Endothelial cell of hepatic sinusoid (primary cell): ENCODE results near the gene SULT1C3.

ENCODE experiments used
- in situ Hi-C: cut with HindIII; loops from 2 replicates; pipeline ENCODE4 v1.10.0; 2017; ENCODE audit warnings: low sequenced_read_pairs

Gene SULT1C3

DNA sequence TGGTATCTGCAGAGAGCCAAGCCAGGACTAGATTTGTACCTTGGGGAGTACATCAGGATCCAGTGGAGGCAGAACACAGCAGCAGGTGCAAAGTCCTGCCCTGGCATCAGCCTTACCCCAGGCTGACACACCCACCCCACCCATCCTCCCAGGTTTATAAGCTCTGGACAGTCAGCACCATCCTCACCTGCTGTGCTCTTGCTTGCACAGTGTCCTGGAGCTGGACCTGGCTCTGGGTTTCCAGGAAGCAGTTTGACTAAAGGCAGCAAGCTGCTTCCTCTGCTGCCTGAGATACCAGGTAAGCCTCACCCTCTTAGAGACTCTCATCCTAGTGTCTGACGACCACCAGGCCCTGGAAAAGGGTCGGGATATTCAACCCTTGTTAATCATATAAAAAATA lies at the start of gene SULT1C3:
Gene SULT1C3 (plus strand): TSS at position 183 of the 400 bp plus-strand sequence. CDS start 7,227 bp downstream, outside the sequence.
- in situ Hi-C loops = no loop called here

GRCh38 chr2:108193251-108193650 lies 46.5 kb upstream of the SULT1C3 start:
- in situ Hi-C loops = no loop called here

DNA sequence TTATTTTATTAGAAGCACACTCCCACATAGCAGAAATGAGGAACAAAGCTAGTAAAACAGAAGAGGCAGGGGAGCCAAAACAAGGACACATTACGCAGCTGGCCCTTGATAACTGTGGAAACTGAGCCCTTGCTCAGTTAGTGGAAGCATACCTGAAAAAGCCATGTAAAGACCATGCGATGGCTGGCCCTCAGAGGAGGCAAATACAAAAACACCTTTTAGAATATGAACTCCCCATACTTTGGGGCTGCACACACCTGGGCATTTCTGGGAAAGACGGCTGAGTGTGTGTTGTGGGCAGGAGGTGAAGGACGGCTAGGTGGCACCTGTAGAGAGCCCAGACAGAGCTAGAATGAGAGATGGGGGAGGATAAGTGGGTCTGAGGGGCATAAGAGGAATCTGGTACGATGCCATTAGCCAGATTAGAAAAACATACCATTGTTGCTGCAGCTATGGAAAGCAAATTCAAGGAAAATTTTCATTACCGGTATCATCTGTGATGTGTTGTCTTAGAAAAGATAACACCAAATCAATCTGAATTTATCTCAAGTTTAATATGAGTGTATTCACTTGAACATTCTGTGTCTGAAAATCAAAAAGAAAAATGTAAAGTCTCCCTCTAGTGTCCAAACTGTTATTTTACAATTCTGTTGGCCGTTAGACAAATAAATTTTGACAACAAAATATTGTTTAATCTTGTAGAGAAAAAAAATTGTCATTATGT lies 45.2 kb upstream of the SULT1C3 start:
- in situ Hi-C loops = no loop called here

GRCh38 chr2:108195133-108195439 lies 44.7 kb upstream of the SULT1C3 start:
- in situ Hi-C loops = no loop called here

GRCh38 chr2:108199726-108200125 lies 40.0 kb upstream of the SULT1C3 start:
- in situ Hi-C loops = no loop called here

GRCh38 chr2:108200569-108200968 lies 39.2 kb upstream of the SULT1C3 start:
- in situ Hi-C loops = no loop called here

GRCh38 chr2:108212671-108213070 lies 27.1 kb upstream of the SULT1C3 start:
- in situ Hi-C loops = no loop called here

DNA sequence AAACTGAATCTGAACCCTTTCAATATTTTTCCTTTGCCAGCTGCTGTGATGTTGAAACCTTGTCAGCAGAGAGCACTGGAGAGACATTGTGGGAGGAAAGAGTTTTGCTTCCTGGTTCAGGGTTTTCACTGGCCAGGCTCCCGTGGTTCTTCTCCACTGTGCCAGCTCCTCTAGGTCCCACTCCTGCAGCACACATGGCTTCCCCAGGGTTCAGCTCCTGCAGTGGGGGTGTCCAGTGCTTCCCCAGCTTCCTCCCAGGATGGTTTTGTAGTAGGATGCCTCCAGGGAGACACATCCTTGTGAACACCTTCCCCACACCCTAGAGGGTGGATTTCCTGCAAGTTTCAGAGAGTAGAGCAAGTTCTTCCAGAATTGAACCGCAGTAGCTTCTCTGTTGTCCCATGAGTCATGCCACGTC lies 24.0 kb upstream of the SULT1C3 start:
- in situ Hi-C loops = no loop called here

DNA sequence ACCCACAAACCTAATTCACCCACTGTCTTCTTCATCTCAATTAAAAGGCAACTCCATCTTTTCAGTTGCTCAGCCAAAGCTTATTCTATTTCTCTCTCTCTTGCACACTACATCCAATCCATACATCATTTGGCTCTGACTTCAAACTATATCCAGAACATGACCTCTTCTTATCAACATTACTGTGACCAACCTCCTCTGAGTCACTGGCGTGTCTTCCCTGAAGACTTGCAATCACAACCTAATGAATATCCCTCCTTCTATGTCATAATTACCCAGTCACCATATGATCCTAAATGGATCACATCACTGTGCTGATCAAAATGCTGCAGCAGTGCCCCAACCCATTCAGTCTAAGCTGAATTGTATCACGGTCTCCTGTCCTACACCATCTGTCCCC lies 22.6 kb upstream of the SULT1C3 start:
- in situ Hi-C loops = no loop called here

DNA sequence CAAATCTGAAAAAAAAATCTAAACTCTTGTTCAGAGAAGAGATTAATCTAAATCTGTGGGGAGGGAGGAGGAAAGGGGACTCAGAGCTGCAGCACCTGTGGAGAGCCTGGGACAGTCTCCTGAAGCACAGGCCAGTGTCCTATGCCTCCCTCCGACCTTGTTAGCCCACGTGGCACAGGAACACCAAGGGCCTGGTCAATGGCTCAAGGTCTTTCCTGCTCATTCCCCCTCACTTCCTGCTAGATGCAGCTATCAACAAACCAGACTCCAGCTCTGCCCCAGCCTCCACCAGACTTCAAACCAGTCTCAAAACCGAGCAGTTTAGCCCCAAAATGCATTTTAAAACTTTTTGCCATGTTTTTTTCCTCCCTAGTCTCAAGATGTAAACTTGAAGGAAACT lies 20.1 kb upstream of the SULT1C3 start:
- in situ Hi-C loops = no loop called here

- in situ Hi-C loops = no loop called here
Observed at GRCh38 chr2:108220191-108220590, 19.6 kb upstream of the SULT1C3 start.

- in situ Hi-C loops = no loop called here
Observed at GRCh38 chr2:108220942-108221541, 18.7 kb upstream of the SULT1C3 start.

DNA sequence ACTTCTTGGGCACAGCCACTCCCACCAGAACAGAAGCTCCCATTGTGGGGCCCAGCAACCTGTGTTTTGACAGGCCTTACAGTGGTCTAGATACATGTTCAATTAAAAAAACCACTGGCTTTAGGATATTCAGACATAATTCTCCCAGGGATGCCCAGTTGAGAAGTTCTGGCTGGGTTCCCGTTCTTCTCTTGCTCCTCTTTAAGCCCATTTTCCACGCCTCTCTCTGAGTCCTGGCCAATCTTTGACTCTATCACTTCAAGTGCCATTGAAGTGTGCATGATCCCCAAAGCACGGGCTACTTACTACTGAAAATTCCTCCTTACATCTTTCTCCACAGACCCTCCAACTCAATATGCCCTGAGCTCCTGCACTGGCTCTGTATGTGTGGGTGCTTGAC lies 17.5 kb upstream of the SULT1C3 start:
- in situ Hi-C loops = no loop called here

DNA sequence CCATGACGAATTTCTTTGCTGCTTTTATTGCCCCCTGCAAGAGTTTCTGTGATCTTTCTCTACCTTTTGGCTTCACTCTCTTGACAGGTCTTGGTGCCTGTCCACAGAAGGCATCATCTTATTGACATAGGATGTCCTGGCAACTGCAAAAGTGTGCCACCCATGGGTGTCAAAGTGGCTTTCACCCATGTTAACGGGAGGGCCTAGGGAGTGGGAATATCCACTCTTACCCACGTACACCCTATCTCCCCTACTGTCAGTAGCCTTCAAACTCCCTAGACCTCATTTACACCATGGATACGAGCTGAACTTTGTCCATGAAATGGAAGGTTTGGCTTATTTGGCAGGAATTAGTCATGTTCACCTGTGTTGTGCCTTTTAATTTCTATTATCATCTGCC lies 16.2 kb upstream of the SULT1C3 start:
- in situ Hi-C loops = no loop called here

DNA sequence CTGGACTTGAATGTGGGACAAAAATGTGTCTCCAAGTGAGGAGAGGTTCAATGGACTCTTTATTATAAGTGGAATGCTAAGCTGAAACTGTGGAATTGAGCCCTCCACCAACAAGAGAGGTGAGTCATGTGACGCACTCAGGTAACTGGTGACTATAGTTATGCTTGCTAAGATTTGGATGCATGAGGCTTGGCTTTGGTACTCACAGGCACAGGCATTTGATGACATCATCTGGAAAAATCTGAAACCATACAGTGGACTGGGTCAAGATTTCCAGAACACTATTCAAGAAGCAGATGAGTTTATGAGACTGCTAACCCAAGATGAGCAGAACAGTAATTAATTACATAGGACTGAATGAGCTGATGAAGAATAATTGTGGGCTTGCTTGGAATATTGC lies 15.7 kb upstream of the SULT1C3 start:
- in situ Hi-C loops = no loop called here

DNA sequence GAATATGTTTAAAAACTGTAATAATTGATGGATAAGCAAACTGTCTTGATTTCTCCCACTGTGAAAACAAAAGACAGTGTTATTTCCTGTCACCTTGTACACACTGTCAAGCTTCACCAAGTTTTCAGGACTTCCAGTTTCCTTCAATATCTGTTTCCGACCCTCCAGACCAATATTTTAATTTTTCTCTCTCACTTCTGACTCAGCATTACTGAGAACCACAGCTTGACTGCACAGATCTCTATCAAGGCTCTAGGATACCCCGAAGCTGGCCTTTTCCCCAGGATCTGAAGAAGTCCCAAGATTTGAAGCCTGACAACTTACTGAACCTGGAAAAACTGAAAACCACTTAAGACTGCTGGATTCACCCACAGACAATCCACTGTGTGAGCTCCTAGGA lies 13.2 kb upstream of the SULT1C3 start:
- in situ Hi-C loops = no loop called here

DNA sequence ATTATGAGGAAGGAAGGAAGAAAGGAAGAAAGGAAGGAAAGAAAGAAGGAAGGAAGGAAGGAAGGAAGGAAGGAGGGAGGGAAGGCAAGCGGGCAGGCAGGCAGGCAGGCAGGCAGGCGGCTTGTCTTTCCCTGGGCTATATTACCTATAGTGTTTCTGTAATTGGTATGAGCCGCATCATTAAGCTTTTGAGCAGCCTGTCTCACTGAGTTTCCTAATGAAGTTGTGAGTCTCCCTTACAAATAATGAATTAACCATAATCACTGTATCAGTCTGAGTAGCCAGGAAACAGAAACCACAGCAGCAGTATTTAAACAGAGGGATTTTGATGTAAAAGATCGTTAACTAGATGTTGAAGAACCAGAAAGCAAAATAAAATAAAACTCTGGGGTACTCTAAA lies 11.8 kb upstream of the SULT1C3 start:
- in situ Hi-C loops = no loop called here

DNA sequence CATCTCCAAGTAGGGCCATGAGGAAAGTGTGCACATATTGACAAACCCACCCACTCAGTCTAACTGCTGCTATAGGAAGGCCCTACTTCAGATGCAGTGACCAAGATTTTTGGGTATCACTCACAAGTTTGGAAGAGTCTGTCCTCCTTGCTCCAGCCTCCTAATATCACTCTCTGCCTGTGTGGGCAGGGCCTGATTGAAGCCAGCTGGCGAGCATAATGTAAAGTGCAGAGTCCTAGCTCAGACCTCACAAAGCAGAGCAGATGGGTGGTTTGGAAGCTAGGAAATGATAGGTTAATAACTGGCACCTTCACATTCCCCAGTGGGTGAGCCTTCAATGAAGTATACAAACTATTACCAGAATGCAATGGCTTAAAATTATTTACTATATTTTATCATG lies 11.2 kb upstream of the SULT1C3 start:
- in situ Hi-C loops = no loop called here

GRCh38 chr2:108229875-108230274 lies 9.9 kb upstream of the SULT1C3 start:
- in situ Hi-C loops = no loop called here

GRCh38 chr2:108235577-108235976 lies 4.2 kb upstream of the SULT1C3 start:
- in situ Hi-C loops = no loop called here

DNA sequence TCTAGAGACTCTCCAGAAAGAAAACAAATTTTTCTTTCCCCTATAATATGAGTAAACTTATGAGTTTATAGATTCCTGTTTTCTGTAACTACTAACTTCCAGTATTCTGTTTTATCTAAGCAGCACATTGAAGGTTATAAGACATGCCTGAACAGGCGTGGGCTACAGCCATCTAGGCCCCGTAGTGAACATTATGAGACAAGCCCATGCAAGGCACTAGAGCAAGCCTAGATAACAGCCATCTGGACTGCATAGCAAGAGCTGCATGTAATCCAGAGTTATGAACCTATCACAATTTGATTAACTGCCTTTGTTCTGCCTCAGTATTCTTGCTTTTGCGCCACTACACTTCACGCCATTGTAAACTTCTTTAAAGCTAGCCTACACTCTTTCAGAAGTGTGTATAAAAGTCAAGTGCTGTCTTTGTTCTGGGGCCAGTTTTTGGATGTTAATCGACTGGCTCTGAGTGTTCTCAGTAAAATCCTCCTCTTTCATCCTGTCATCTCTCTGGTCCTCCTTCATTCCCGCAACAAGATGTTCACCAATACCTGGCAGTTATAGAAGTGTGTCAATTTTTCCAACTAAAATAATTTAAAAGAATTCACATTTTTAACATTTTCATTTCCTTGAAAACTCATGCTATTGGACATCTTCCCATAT lies 3.0 kb upstream of the SULT1C3 start:
- in situ Hi-C loops = no loop called here

DNA sequence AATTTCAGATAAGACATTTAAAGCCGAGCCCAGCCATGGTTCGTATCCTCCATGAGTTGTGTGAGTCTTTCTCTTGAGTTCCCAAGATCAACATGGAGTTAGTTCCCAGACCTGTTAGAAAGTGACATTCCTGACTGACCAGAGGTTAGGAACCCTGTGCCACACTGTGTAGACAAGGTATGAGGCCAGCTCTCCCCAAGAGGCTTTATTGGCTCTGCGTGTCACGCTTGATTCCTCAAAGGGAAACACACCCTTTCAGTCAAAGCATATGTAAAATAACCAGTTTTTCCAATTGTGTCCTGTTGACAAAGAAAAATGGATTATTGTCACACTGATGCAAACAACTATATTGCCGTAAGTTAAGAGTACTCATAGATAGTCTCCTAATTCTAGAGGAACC lies 1.2 kb downstream of the SULT1C3 start:
- in situ Hi-C loops = no loop called here
